ENCODE results near the gene PLCL1. TPM values are rescaled to one million over a fixed set of nuclear protein-coding genes. Genes with fewer than 3 reads are reported as not detected.
"Not testable (repeated sequence)": the region's sequence is repeated elsewhere in the genome, so short reads cannot be mapped to it uniquely, and the experiment has no call there.

PLCL1 gene
- total RNA-seq, 1 experiment from 2014 or later, result 0.02 TPM

GRCh38 chr2:197809064-197809463, 4.7 kb downstream of the PLCL1 start:
- DNase-seq (ENCODE audit: low read depth), result no peak

DNA sequence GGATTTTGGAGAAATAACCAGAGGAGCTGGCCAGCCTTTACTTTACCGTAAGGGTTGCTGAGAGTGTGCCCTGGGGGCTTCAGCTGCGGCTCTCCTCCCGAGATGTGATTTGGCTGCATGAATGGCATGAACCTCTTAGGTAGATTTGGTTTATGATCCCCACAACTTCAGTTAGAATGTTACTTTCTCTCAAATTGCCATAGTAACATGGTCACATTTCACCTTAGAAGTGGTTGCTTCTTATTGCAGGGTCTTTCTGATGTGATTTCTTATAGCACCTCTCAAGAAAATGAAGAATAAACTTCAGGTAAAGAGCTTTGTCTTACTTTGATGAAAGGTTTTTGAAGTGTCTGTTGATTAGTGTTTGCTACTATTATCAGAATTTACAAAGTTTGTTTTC, 5.6 kb downstream of the PLCL1 start:
- no peak for DNase-seq (ENCODE audit: low read depth)

GRCh38 chr2:197810491-197810890, 6.1 kb downstream of the PLCL1 start:
- DNase-seq (ENCODE audit: low read depth), result no peak

GRCh38 chr2:197813093-197813787, 8.8 kb downstream of the PLCL1 start:
- DNase-seq (ENCODE audit: low read depth), result peak; percentile 46

DNA sequence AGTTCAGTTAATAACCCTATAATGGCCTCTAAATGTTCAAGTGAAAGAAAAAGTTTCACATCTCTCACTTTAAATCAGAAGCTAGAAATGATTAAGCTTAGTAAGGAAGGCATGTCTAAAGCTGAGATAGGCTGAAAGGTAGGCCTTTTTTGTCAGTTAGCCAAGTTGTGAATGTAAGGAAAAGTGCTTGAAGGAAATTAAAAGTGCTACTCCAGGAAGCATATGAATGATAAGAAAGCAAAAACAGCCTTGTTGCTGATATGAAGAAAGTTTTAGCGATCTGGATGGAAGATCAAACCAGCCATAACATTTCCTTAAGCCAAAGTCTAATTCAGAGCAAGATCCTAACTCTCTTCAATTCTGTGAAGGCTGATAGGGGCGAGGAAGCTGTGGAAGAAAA, 10.1 kb downstream of the PLCL1 start:
- DNase-seq (ENCODE audit: low read depth), result no peak

GRCh38 chr2:197821550-197822289, 17.3 kb downstream of the PLCL1 start:
- DNase-seq (ENCODE audit: low read depth), result no peak

DNA sequence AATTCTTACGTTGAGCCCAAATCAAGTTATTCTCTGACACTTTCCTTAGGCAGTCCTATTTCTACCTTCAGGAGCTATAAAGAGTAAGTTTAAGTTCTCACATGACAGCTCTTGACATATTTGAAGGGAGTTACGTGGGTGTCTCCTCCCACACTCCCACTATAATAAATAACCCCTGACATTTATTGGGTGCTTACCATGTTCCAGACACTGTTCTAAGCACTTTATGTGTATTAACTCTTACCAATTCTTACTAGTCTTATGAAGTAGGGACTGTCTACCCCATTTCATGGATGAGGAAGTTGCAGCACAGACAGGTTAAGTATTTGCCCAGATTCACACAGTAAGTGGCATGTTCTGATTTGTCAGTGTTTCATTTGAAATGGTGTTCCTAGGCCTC, 17.9 kb downstream of the PLCL1 start:
- no peak for DNase-seq (ENCODE audit: low read depth)

DNA sequence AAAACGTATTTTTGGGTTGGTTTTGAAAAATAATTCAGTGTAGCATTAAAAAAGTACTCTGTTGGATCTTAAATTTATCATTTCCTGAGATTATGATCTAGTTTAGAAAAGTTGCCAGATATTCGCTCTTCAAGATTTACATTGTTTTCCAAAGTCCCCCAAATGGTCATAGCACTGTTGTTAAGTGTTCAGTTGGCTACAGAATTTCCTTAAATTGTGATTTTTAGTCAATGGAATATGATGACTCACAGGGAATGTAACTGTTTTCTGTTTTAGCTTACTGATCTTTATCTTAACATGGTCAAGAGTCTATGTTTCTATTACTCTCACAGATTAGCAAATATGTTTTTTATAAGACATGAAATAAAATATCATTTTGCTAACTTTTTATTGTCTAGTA, 23.2 kb downstream of the PLCL1 start:
- DNase-seq (ENCODE audit: low read depth), result no peak

- DNase-seq (ENCODE audit: low read depth), result no peak
Observed at GRCh38 chr2:197828464-197829135, 24.2 kb downstream of the PLCL1 start.

GRCh38 chr2:197834771-197835170, 30.4 kb downstream of the PLCL1 start:
- not testable (repeated sequence) for DNase-seq (ENCODE audit: low read depth)

GRCh38 chr2:197835293-197835692, 30.9 kb downstream of the PLCL1 start:
- DNase-seq (ENCODE audit: low read depth), result no peak

GRCh38 chr2:197838036-197838435, 33.6 kb downstream of the PLCL1 start:
- DNase-seq (ENCODE audit: low read depth), result peak; percentile 25

DNA sequence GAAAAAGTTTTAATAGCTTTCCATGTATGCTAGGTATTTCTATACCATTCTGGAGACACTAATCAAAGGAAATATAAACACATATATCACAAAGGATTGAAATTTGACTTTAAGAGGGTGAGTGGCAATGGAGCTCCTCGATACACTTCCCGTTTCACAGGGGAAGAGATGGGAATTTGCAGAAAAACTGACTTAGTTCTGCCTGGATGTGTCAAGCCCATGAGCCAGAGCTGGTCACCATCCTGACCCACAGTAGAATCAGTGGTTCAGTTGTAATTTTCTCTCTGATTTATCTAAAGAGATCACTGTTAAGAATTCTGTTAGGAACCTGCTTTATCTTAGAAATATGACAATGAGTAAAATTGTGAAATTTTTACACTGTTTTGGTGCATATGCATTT, 34.2 kb downstream of the PLCL1 start:
- DNase-seq (ENCODE audit: low read depth), result no peak

DNA sequence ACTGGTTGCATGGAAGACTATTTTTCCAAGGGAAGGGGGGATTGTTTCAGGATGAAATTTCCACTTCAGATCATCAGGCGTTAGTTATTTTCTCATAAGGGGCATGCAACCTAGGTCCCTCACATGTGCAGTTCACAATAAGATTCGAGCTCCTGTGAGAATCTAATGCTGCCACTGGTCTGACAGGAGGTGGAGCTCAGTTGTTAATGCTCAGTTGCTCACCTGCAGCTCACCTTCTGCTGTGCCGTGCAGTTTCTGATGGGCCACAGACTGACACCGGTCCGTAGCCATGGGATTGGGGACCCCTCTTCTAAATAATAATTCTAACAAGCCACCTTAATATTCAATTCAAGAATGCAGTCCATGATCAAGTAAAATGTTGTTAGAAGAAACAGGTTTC, 34.9 kb downstream of the PLCL1 start:
- DNase-seq (ENCODE audit: low read depth), result no peak

- no peak for DNase-seq (ENCODE audit: low read depth)
Observed at GRCh38 chr2:197839856-197840255, 35.5 kb downstream of the PLCL1 start.

DNA sequence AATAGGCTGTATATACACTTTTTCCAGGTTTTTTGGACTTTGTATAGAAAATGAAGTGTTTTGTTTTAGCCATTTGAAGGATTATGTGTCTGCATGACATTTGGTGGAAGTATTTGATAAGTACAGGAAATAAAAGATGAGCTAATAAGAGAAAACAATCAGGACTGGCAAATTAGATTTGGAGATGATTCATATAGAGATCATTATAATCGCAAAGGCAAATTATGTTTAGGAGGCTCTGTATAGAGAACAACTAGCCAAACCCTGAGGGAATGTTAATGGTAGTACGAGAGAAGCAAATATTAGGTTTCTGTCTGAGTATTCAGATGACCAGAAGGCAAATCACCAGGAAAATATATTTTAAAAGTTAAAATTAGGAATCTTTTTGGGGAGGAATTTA, 41.7 kb downstream of the PLCL1 start:
- DNase-seq (ENCODE audit: low read depth), result no peak

DNA sequence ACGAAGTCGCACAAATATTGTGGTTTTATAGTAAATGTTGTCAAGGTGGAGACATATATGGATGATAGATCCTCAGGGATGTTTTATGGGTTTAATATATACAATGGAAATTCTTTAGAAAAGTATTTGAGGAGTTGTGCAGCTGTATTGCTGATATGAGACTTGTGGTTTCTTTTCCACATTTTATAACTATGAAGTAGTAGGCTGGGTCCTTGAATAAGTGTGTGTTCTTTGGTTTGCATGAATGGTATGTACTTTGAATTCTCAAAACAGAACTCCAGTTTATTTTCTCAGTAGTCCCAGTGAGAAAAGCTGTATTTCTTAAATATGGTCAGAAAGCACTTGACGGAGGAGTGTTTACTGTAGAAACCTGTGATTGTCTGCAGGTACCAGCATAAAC, 42.4 kb downstream of the PLCL1 start:
- no peak for DNase-seq (ENCODE audit: low read depth)

- DNase-seq (ENCODE audit: low read depth), result no peak
Observed at GRCh38 chr2:197847651-197848401, 43.4 kb downstream of the PLCL1 start.

DNA sequence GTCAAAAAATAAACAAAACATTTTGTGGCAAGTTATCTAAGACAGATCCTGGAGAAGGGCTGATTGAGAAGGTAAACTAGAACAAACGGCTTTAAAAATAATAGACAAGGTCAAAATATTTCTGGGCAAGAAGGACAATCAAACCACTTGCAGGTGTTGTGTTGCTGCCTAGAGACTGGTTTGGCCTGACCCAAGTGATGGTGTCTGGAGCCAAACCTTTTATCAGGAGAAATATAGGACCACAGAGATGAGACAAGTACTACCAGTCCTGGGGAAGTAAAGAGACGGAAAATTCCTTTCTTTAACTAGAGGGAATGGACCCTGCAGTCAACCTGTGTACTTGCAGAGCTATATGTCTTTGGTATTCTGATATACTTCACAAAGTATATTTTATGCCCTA, 44.2 kb downstream of the PLCL1 start:
- DNase-seq (ENCODE audit: low read depth), result no peak

DNA sequence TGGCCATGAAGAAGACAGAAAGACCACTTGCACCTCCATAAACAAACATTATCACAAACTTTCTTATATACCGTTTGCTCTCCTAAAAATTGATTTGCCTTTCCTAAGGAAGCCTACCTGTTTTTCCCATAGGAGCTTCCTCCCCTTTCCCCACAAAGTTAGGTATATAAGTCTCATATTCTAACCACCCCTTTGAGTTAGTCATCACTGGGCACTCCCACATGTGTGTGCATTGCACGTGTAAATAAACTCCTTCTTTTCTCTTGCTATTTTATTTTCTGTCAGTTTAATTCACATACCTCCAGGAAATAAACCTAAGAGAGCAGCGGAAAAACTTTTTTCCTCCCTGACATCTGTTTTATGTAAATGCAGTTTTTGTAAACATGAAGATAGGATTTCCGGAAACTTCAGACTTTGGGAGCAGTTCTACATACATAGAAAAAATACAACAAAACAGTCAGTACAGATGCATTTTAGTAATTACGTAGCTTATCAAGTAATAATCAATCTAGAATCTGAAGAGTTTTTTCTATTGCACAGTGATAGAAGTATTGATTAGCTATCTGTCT, 46.6 kb downstream of the PLCL1 start:
- no peak for DNase-seq (ENCODE audit: low read depth)

DNA sequence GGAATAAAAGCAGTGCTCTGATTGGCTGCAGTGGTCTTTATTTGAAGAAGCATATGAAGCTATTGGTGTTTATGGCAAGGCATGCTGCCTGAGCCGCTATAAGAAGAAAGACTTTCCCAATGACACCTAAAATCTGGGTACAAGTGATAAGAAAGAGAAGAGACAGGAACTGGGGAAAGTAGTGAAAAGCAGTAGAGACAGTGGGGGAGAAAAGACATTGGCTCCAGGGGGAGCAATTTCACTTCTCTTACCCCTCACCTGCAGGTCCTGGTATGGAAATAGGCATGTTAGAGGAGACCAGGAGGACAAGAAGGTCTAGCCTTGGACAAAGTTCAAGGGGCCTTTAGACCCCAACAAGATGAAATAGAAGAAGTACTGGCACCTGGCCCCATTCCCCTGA, 47.1 kb downstream of the PLCL1 start:
- no peak for DNase-seq (ENCODE audit: low read depth)

- no peak for DNase-seq (ENCODE audit: low read depth)
Observed at GRCh38 chr2:197852108-197852507, 47.7 kb downstream of the PLCL1 start.
